H1 (cell line): ENCODE data around the gene ATP13A2. TPM values are rescaled to one million over a fixed set of nuclear protein-coding genes. Genes with fewer than 3 reads are reported as not detected.

Experiments used
- CTCF ChIA-PET: fragments of 300-600 bp; sonication (Branson Sonifier 250); formaldehyde crosslinking; loops from one replicate; lab custom pipeline; 2021; ENCODE audit not compliant: partially characterized antibody; lab: Charles Lee
- POLR2A ChIA-PET: fragments of 300-600 bp; sonication (Branson Sonifier 250); formaldehyde crosslinking; loops from one replicate; lab custom pipeline; 2021; ENCODE audit warnings: inconsistent platforms; ENCODE audit not compliant: partially characterized antibody; lab: Charles Lee
- DNase-seq, 2 experiments: peaks; one replicate each; pipeline versions ENCODE4 v3.0.0 to v3.0.0-alpha.2; 2010 to 2022; ENCODE audit warnings: low spot score in 2 of 2, low read depth in 1 of 2, mixed read lengths in 1 of 2
- FAIRE-seq: peaks from 2 replicates; lab custom pipeline; 2011; peaks lifted over from hg19 to GRCh38; lab: Jason Lieb, UNC
- H2AFZ ChIP-seq: 2 replicates; pipeline ENCODE4 v1.8.1; 2012; ENCODE audit warnings: low read length, inconsistent platforms
- H2AK5ac ChIP-seq: 2 replicates; pipeline ENCODE4 v1.6.1; 2013; ENCODE audit warnings: low read depth, low read length
- H2BK120ac ChIP-seq: replicated peaks from 2 replicates; pipeline ENCODE3; 2013; ENCODE audit warnings: low read depth, low read length, inconsistent platforms
- H2BK12ac ChIP-seq: 2 replicates; pipeline ENCODE4 v1.6.1; 2013; ENCODE audit warnings: low read depth, low read length
- H2BK15ac ChIP-seq: 2 replicates; pipeline ENCODE4 v1.6.1; 2013; ENCODE audit warnings: low read length
- H2BK20ac ChIP-seq: 2 replicates; pipeline ENCODE4 v1.6.1; 2013; ENCODE audit warnings: low read length
- H2BK5ac ChIP-seq: 2 replicates; pipeline ENCODE4 v1.6.1; 2013; ENCODE audit warnings: low read depth, low read length
- H3K14ac ChIP-seq: 2 replicates; pipeline ENCODE4 v1.6.1; 2013; ENCODE audit warnings: inconsistent platforms; ENCODE audit not compliant: insufficient read length
- H3K18ac ChIP-seq: 2 replicates; pipeline ENCODE4 v1.6.1; 2013; ENCODE audit warnings: low read length; ENCODE audit errors: extremely low read depth
- H3K23ac ChIP-seq: 2 replicates; pipeline ENCODE4 v1.6.1; 2013; ENCODE audit warnings: inconsistent platforms; ENCODE audit not compliant: insufficient read length
- H3K23me2 ChIP-seq: 2 replicates; pipeline ENCODE4 v1.6.1; 2013; ENCODE audit warnings: low read depth, low read length
- H3K27ac ChIP-seq: 2 replicates; pipeline ENCODE4 v1.6.1; 2011; ENCODE audit warnings: low read depth, low read length, inconsistent platforms
- H3K27me3 ChIP-seq, 4 experiments: replicated peaks in 1 of 4; 1 replicate in 1 of 4; 2 replicates in 3 of 4; pipeline versions ENCODE4 v1.6.1 to v1.8.1; 2011 to 2013; ENCODE audit warnings: low read length in 3 of 4, mild to moderate bottlenecking in 3 of 4, inconsistent platforms in 2 of 4, mixed read lengths in 2 of 4, moderate library complexity in 1 of 4; ENCODE audit not compliant: control insufficient read depth in 3 of 4, insufficient read depth in 3 of 4; ENCODE audit errors: extremely low read depth in 1 of 4
- H3K36me3 ChIP-seq, 4 experiments: 2 replicates each; pipeline versions ENCODE4 v1.6.1 to v1.8.1; 2011 to 2013; ENCODE audit warnings: mild to moderate bottlenecking in 4 of 4, low read length in 3 of 4, moderate library complexity in 2 of 4, control low read depth in 1 of 4, inconsistent platforms in 1 of 4; ENCODE audit not compliant: insufficient read depth in 4 of 4, control insufficient read depth in 2 of 4
- H3K4ac ChIP-seq: replicated peaks from 2 replicates; pipeline ENCODE3; 2013; ENCODE audit warnings: low read length, low read depth, mixed read lengths, inconsistent platforms; ENCODE audit not compliant: insufficient read length
- H3K4me1 ChIP-seq, 4 experiments: replicated peaks in 1 of 4; 1 replicate in 1 of 4; 2 replicates in 3 of 4; pipeline versions ENCODE4 v1.6.1 to v1.8.1; 2011 to 2013; ENCODE audit warnings: low read length in 3 of 4, inconsistent platforms in 2 of 4, mixed read lengths in 1 of 4; ENCODE audit not compliant: insufficient read depth in 4 of 4, control insufficient read depth in 3 of 4
- H3K4me2 ChIP-seq, 2 experiments: 2 replicates each; pipeline versions ENCODE4 v1.6.1 to v1.8.1; 2011 to 2013; ENCODE audit warnings: low read depth in 2 of 2, low read length in 2 of 2, control low read depth in 1 of 2, inconsistent platforms in 1 of 2, mild to moderate bottlenecking in 1 of 2; ENCODE audit not compliant: insufficient read depth in 1 of 2
- H3K4me3 ChIP-seq, 4 experiments: fragments of 200-600, 300-600 bp in 1 of 4; sonication (generic), shearing (Covaris generic), sonication (Bioruptor Twin) in 1 of 4; 2 replicates each; pipeline versions ENCODE4 v1.5.1 to v1.8.1; 2011 to 2016; ENCODE audit warnings: low read length in 4 of 4, low read depth in 3 of 4, control low read depth in 2 of 4, inconsistent platforms in 2 of 4, mild to moderate bottlenecking in 2 of 4, mixed read lengths in 1 of 4, moderate library complexity in 1 of 4; ENCODE audit not compliant: insufficient read depth in 2 of 4; ENCODE audit errors: extremely low read depth in 1 of 4
- H3K56ac ChIP-seq: replicated peaks from 2 replicates; pipeline ENCODE3; 2013; ENCODE audit warnings: low read depth, mild to moderate bottlenecking, mixed read lengths, low read length, inconsistent platforms; ENCODE audit not compliant: insufficient read length
- H3K79me1 ChIP-seq: 2 replicates; pipeline ENCODE4 v1.6.1; 2013; ENCODE audit warnings: low read depth, low read length, control low read depth
- H3K79me2 ChIP-seq, 2 experiments: 2 replicates each; pipeline versions ENCODE4 v1.6.1 to v1.8.1; 2012 to 2013; ENCODE audit warnings: low read length in 2 of 2, mild to moderate bottlenecking in 2 of 2, inconsistent platforms in 1 of 2; ENCODE audit not compliant: insufficient read depth in 2 of 2, control insufficient read depth in 1 of 2
- H3K9ac ChIP-seq, 4 experiments: replicated peaks in 1 of 4; 1 replicate in 1 of 4; 2 replicates in 3 of 4; pipeline versions ENCODE4 v1.6.1 to v1.8.1; 2011 to 2013; ENCODE audit warnings: low read depth in 3 of 4, low read length in 3 of 4, control low read depth in 2 of 4, mild to moderate bottlenecking in 2 of 4, moderate library complexity in 2 of 4, inconsistent platforms in 1 of 4; ENCODE audit errors: extremely low read depth in 1 of 4
- H3K9me3 ChIP-seq, 2 experiments: 2 replicates each; pipeline versions ENCODE4 v1.6.1 to v1.8.1; 2012 to 2013; ENCODE audit warnings: mild to moderate bottlenecking in 2 of 2, moderate library complexity in 2 of 2, control low read depth in 1 of 2, inconsistent platforms in 1 of 2, low read depth in 1 of 2, low read length in 1 of 2, mixed read lengths in 1 of 2; ENCODE audit not compliant: insufficient read depth in 2 of 2
- H4K20me1 ChIP-seq, 2 experiments: replicated peaks in 1 of 2; 2 replicates each; pipeline versions ENCODE3 to v1.8.1; 2011 to 2013; ENCODE audit warnings: inconsistent platforms in 2 of 2, low read length in 2 of 2, mild to moderate bottlenecking in 1 of 2; ENCODE audit not compliant: insufficient read depth in 2 of 2, control insufficient read depth in 1 of 2
- H4K5ac ChIP-seq: 2 replicates; pipeline ENCODE4 v1.6.1; 2013; ENCODE audit warnings: low read length, low read depth, mixed read lengths, inconsistent platforms; ENCODE audit not compliant: insufficient read length
- H4K8ac ChIP-seq: 2 replicates; pipeline ENCODE4 v1.8.0; 2013; ENCODE audit warnings: mild to moderate bottlenecking, moderate library complexity, low read length, inconsistent platforms; ENCODE audit not compliant: insufficient read depth; ENCODE audit errors: extremely low read depth
- H4K91ac ChIP-seq: replicated peaks from 2 replicates; pipeline ENCODE3; 2013; ENCODE audit warnings: low read length, mixed read lengths, inconsistent platforms; ENCODE audit not compliant: insufficient read length
- ASH2L ChIP-seq: fragments of 200-600, 300-600 bp; sonication (generic); IDR thresholded peaks from one replicate; pipeline ENCODE4 v1.7.1; 2017; ENCODE audit warnings: low read length
- GABPA ChIP-seq: IDR thresholded peaks from 2 replicates; pipeline ENCODE4 v1.6.1; 2011; ENCODE audit warnings: mild to moderate bottlenecking, low read length, moderate library complexity, borderline replicate concordance; ENCODE audit not compliant: insufficient read depth
- NRF1 ChIP-seq: IDR thresholded peaks from 2 replicates; pipeline ENCODE4 v1.6.1; 2011; ENCODE audit warnings: mild to moderate bottlenecking, low read depth, low read length, improper control_type of control experiment
- POLR2A ChIP-seq, 2 experiments: IDR thresholded peaks; 1 replicate in 1 of 2; 2 replicates in 1 of 2; pipeline ENCODE4 v1.6.1; 2011; ENCODE audit warnings: low read depth in 2 of 2, low read length in 2 of 2, mild to moderate bottlenecking in 2 of 2; ENCODE audit errors: control extremely low read depth in 1 of 2
- RAD21 ChIP-seq, 2 experiments: IDR thresholded peaks in 1 of 2; conservative IDR thresholded peaks in 1 of 2; 2 replicates each; pipeline ENCODE4 v1.6.1; 2011; ENCODE audit warnings: low read depth in 2 of 2, low read length in 2 of 2, improper control_type of control experiment in 1 of 2, inconsistent platforms in 1 of 2, mild to moderate bottlenecking in 1 of 2, moderate library complexity in 1 of 2
- RBBP5 ChIP-seq: IDR thresholded peaks from 2 replicates; pipeline ENCODE4 v1.7.1; 2012; ENCODE audit warnings: low read depth, mild to moderate bottlenecking, inconsistent platforms, low read length, moderate library complexity, borderline replicate concordance
- SAP30 ChIP-seq: fragments of 300-600 bp; sonication (generic); IDR thresholded peaks from 2 replicates; pipeline ENCODE4 v1.7.1; 2012; ENCODE audit warnings: low read length, moderate library complexity, mild to moderate bottlenecking, inconsistent platforms; ENCODE audit not compliant: insufficient read depth, insufficient replicate concordance
- SIN3A ChIP-seq, 2 experiments: IDR thresholded peaks in 1 of 2; conservative IDR thresholded peaks in 1 of 2; 2 replicates each; pipeline ENCODE4 v1.6.1; 2011 to 2012; ENCODE audit warnings: low read length in 2 of 2, improper control_type of control experiment in 1 of 2, low read depth in 1 of 2, mild to moderate bottlenecking in 1 of 2
- SIX5 ChIP-seq: IDR thresholded peaks from 2 replicates; pipeline ENCODE4 v1.6.1; 2011; ENCODE audit warnings: mild to moderate bottlenecking, low read depth, low read length
- TAF7 ChIP-seq: optimal IDR thresholded peaks from 2 replicates; pipeline ENCODE3; 2011; ENCODE audit warnings: low read depth, mild to moderate bottlenecking, inconsistent platforms, low read length, moderate library complexity, borderline replicate concordance
- WGBS, 2 experiments: shearing (Covaris generic) in 1 of 2; methylation state at CpG; one replicate each; pipeline versions ENCODE4 v1.1.6 to v1.1.7; 2013 to 2015; ENCODE audit warnings: low lambda C conversion rate in 2 of 2, mixed read lengths in 2 of 2, inconsistent platforms in 1 of 2, low coverage in 1 of 2, missing lambda C conversion rate in 1 of 2; ENCODE audit not compliant: insufficient replicate concordance in 2 of 2, insufficient coverage in 1 of 2, insufficient read length in 1 of 2; ENCODE audit errors: extremely low coverage in 1 of 2, missing lambda C conversion rate in 1 of 2; 5-methylcytosine and 5-hydroxymethylcytosine counted together
- polyA plus RNA-seq, 7 experiments: library from polyadenylated mRNA; depleted of rRNA in 3 of 7; stranded (reverse) in 5 of 7; unstranded in 2 of 7; fragments of >200 nt in 5 of 7; fragments of 200-250 nt in 2 of 7; gene quantifications; 1 replicate in 5 of 7; 2 replicates in 1 of 7; 4 replicates in 1 of 7; pipeline versions ENCODE4 v1.2.1 to v1.2.3, GENCODE V29; 2011 to 2013; ENCODE audit warnings: missing spikeins in 2 of 7, mixed read lengths in 2 of 7
- total RNA-seq: library from RNA; stranded (reverse); fragmentation: NEBNext Ultra II Directional; extraction: Animal tissue kit (Norgen Biotek cat#: 25700); gene quantifications from 2 replicates; pipeline ENCODE4 v1.2.1, GENCODE V29; 2021
- TF ChIP-seq, protein P1 (sequence below): IDR thresholded peaks from 2 replicates; pipeline ENCODE4 v1.6.1; 2011; ENCODE audit warnings: low read depth, mild to moderate bottlenecking, low read length; ENCODE audit not compliant: insufficient read depth

Gene ATP13A2
- total and polyA plus RNA-seq, 2 of the 8 experiments (the other 6 are each of a cell fraction or from before 2014, with no cell fraction given) = 82.1 to 83.6 TPM

DNA sequence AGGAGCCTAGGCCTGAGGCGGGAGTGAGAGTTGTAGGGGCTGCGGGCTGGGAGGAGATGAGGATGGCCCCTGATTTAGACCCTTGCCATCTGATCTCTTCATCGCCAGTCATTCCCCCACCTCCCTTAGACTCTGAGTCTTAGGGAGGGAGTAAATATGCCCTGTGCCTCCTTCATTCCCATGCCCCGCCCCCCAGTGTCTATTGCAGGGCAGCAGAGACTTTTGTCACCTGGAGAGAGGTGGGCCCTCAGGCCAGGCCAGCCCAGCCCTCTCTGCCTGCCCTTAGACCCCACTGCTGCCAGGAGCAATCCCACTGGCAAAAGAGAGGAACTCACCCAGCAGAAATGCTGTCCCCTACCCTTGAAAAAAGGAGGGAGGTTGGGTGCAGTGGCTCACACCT, 28.1 kb downstream of the ATP13A2 start:
- FAIRE-seq (no peak), DNase-seq (peak in 1 of 2 experiments; percentile 45)
- Histone ChIP-seq H3K4me2 (no peak overlapping the region), H3K4ac (no peak overlapping the region), H2BK15ac (no peak overlapping the region; the same call in 1 of the 2 replicates), H3K9ac (no peak overlapping the region), H3K14ac (no peak overlapping the region), H2AFZ (no peak overlapping the region), H2AK5ac (no peak overlapping the region), H4K8ac (no peak overlapping the region), H3K79me2 (peaks cover 0 to 11% of the 10 kb centered on the region in 2 experiments; a peak in 2 of 4 replicates), H3K56ac (no peak overlapping the region), H3K4me3 (no peak overlapping the region), H3K27ac (no peak overlapping the region), H4K91ac (no peak overlapping the region), H2BK12ac (no peak overlapping the region), H3K4me1 (peaks cover 0 to 14% (median 10%) of the 10 kb centered on the region in 4 experiments; a peak in 6 of 7 replicates), H3K9me3 (no peaks in the 10 kb centered on the region), H3K79me1 (no peaks in the 10 kb centered on the region; the same call in 1 of the 2 replicates), H4K20me1 (peaks cover 3% of the 10 kb centered on the region in 2 experiments), H3K23me2 (peaks cover 6% of the 10 kb centered on the region), H3K18ac (no peak overlapping the region), H3K27me3 (peaks cover 0 to 3% (median 0%) of the 10 kb centered on the region in 4 experiments; a peak in 1 of 7 replicates), H2BK20ac (no peak overlapping the region), H4K5ac (no peak overlapping the region), H3K36me3 (peaks cover 0 to 9% (median 4%) of the 10 kb centered on the region in 4 experiments; a peak in 2 of 8 replicates), H2BK5ac (no peak overlapping the region), H2BK120ac (no peak overlapping the region), H3K23ac (no peak overlapping the region)
- POLR2A ChIA-PET = interaction anchor here (2.7 kb wide), 1 partner anchor 9 kb away, joined by 9 read pairs; no protein-coding TSS in a partner anchor
- CTCF ChIA-PET = interaction anchor here (1.1 to 14.2 kb wide), 6 partner anchors 17 to 64 kb away, joined by 3 to 267 read pairs (median 27); no protein-coding TSS in a partner anchor
- WGBS, 2 experiments = 80% methylated on average over 4 of the region's 4 CpGs; no CpG with 5 or more reads in 1 of the 2 experiments
- TF ChIP-seq, protein P1, sequence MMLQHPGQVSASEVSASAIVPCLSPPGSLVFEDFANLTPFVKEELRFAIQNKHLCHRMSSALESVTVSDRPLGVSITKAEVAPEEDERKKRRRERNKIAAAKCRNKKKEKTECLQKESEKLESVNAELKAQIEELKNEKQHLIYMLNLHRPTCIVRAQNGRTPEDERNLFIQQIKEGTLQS = no peak
- no peak for TF ChIP-seq POLR2A (IDR thresholded peaks at IDR 0.05; ENCODE audit: control extremely low read depth in 1 of 2, low read depth in 2 of 2, low read length in 2 of 2)
- no peak for TF ChIP-seq RAD21 (IDR thresholded peaks at IDR 0.05 in 1 of 2, conservative IDR thresholded peaks at IDR 0.05 in 1 of 2; ENCODE audit: low read depth in 2 of 2, low read length in 2 of 2)
- no peak for TF ChIP-seq NRF1
- TF ChIP-seq RBBP5 = no peak
- no peak for TF ChIP-seq SIN3A (conservative IDR thresholded peaks at IDR 0.05 in 1 of 2, IDR thresholded peaks at IDR 0.05 in 1 of 2; ENCODE audit: low read depth in 1 of 2, low read length in 2 of 2)
- no peak for TF ChIP-seq ASH2L
- TF ChIP-seq TAF7 = no peak
- TF ChIP-seq GABPA = no peak
- no peak for TF ChIP-seq SAP30
- TF ChIP-seq SIX5 = no peak
